Measurements from ENCODE around the gene HSPH1.

Gene HSPH1

GRCh38 chr13:31122544-31123260 is 39.0 kb downstream of the HSPH1 start:
- H3K36me3 ChIP-seq (replicated peaks), result no peaks in the 10 kb centered on the region
- H3K27me3 ChIP-seq (replicated peaks), result peaks cover 12% of the 10 kb centered on the region
- no peak for DNase-seq
- no peak overlapping the region for H3K27ac ChIP-seq
- no peak for TF ChIP-seq CTCF (IDR thresholded peaks at IDR 0.05; ENCODE audit: low read depth, low read length, missing control alignments)
- H3K4me3 ChIP-seq (ENCODE audit: low read depth, low read length), result no peak overlapping the region
- in situ Hi-C loops (cut with HindIII; ENCODE audit: low pct_ligation_motif_present, low sequenced_read_pairs), result no loop called here

GRCh38 chr13:31122143-31122542 is 39.6 kb downstream of the HSPH1 start:
- in situ Hi-C loops (cut with HindIII; ENCODE audit: low pct_ligation_motif_present, low sequenced_read_pairs), result no loop called here
- no peak for DNase-seq
- no peak for TF ChIP-seq CTCF (IDR thresholded peaks at IDR 0.05; ENCODE audit: low read depth, low read length, missing control alignments)
- Histone ChIP-seq H3K4me3 (ENCODE audit: low read depth, low read length) (no peak overlapping the region), H3K36me3 (replicated peaks) (no peaks in the 10 kb centered on the region), H3K27ac (no peak overlapping the region), H3K27me3 (replicated peaks) (peaks cover 13% of the 10 kb centered on the region)

- TF ChIP-seq CTCF (IDR thresholded peaks at IDR 0.05; ENCODE audit: low read depth, low read length, missing control alignments), result no peak
- H3K27ac ChIP-seq, result no peak overlapping the region
- in situ Hi-C loops (cut with HindIII; ENCODE audit: low pct_ligation_motif_present, low sequenced_read_pairs), result no loop called here
- H3K27me3 ChIP-seq (replicated peaks), result peaks cover 14% of the 10 kb centered on the region
- H3K4me3 ChIP-seq (ENCODE audit: low read depth, low read length), result no peak overlapping the region
- no peaks in the 10 kb centered on the region for H3K36me3 ChIP-seq (replicated peaks)
- DNase-seq, result no peak
These were observed 40.1 kb downstream of the HSPH1 start for GRCh38 chr13:31121379-31122140.

- Histone ChIP-seq H3K4me3 (ENCODE audit: low read depth, low read length) (no peak overlapping the region), H3K27me3 (replicated peaks) (peaks cover 17% of the 10 kb centered on the region), H3K27ac (no peak overlapping the region), H3K36me3 (replicated peaks) (no peaks in the 10 kb centered on the region)
- in situ Hi-C loops (cut with HindIII; ENCODE audit: low pct_ligation_motif_present, low sequenced_read_pairs), result no loop called here
- DNase-seq, result no peak
- no peak for TF ChIP-seq CTCF (IDR thresholded peaks at IDR 0.05; ENCODE audit: low read depth, low read length, missing control alignments)
These were observed 41.6 kb downstream of the HSPH1 start for GRCh38 chr13:31119966-31120700.

GRCh38 chr13:31119526-31119925 is 42.2 kb downstream of the HSPH1 start:
- TF ChIP-seq CTCF (IDR thresholded peaks at IDR 0.05; ENCODE audit: low read depth, low read length, missing control alignments), result no peak
- no peak for DNase-seq
- no peak overlapping the region for H3K4me3 ChIP-seq (ENCODE audit: low read depth, low read length)
- H3K27ac ChIP-seq, result no peak overlapping the region
- in situ Hi-C loops (cut with HindIII; ENCODE audit: low pct_ligation_motif_present, low sequenced_read_pairs), result no loop called here
- H3K27me3 ChIP-seq (replicated peaks), result peaks cover 11% of the 10 kb centered on the region
- H3K36me3 ChIP-seq (replicated peaks), result no peaks in the 10 kb centered on the region
